GM18858 (cell line): ENCODE results near the gene CCNB1IP1.
"Not testable (repeated sequence)": the region's sequence is repeated elsewhere in the genome, so short reads cannot be mapped to it uniquely, and the experiment has no call there.

Experiments used
- ATAC-seq: cut with Tn5 transposase; IDR thresholded peaks from one replicate; pipeline ENCODE4 v1.9.1; 2021; ENCODE audit not compliant: unreplicated experiment

Gene CCNB1IP1

DNA sequence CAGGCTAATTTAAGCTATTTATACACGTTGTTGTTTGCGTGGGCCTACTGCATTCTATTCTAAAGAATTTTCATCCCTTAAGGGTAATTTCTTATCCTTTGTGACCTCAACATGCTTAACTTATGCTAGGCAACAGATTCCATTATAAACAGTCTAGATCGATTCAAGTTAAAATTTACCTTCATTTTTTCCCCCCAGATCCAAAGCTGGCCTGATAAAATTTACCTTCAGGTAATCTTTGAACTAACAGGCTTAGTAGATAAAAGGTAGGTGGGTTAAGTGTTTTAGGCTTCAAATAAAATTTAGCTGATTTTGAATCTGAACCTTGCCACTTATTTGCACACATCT is 389 bp upstream of the CCNB1IP1 start:
- ATAC-seq, result no peak

DNA sequence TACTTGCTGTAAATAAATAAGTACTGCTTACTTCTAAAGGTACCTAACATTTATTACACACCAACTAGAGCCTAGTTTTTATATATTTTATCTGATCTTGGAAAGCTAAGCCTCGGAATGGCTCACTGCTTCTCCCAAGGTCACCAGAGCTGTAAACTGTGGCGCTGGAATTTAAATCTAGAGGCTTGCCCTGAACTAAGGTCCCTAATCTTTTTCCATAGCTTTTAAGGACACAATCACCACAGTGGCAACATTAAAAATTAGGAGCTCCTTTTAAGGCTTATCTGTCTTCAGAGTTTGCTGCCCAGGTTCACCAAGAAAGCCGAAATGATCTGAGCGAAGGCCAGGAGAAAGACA is 670 bp downstream of the CCNB1IP1 start:
- no peak for ATAC-seq

DNA sequence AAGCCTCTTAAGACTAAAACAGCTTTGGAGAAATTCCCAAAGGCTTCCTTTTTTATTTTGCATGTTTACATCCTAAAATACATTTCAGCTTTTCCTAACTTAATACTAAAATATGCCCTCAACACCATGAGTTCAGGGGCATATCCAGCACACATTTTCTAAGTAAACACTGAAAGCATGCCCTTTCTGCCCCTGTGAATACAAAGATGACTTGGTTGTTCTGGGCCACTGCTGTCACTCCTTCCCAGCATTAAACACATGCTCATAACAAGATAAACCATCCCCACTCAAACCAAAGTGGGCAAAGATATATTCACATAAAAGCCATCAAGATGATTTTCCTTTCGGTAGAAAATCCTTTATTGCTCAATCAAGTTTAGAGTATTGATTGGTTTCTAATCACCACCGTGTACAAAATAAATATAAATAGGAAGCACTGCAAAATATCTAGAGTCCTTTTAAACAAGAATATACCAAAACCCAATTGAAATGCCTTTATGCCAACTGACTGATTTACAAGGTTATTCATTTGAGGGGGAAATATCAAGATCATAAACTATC is 1.9 kb downstream of the CCNB1IP1 start:
- no peak for ATAC-seq

DNA sequence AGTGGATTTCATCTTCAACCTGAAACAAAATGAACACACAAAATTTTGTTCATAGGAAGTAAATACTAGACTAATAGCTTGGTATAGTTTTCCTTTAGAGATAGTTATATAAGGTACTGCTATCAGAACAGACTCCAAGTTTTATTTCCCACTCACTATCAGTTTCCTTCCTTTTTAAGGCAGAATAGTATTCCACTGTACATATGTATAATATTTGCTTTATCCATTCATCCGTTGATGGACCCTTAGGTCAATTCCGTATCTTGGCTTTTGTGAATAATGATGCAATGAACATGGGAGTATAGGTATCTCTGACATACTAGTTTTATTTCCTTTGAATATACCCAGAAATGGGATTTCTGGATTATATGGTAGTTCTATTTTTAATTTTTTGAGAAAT is 3.7 kb downstream of the CCNB1IP1 start:
- ATAC-seq, result no peak

DNA sequence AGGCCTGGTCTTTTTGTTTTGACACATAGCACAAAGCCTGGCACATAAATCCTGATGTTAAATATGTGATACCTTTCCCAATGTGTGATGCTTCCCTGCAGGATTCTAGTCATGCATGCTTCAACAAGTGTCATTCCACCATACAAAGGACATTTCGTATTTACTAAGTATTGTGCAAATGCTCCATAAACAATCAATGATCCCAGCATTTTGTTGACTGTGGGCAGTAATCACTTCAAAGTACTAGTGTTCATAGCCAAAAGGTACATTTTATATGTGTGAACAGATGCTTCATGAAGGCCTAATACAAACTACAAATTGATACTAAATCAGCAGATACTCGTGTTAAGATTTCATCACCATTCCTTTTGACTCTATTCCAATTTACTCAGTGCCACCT is 4.4 kb downstream of the CCNB1IP1 start:
- ATAC-seq, result no peak

DNA sequence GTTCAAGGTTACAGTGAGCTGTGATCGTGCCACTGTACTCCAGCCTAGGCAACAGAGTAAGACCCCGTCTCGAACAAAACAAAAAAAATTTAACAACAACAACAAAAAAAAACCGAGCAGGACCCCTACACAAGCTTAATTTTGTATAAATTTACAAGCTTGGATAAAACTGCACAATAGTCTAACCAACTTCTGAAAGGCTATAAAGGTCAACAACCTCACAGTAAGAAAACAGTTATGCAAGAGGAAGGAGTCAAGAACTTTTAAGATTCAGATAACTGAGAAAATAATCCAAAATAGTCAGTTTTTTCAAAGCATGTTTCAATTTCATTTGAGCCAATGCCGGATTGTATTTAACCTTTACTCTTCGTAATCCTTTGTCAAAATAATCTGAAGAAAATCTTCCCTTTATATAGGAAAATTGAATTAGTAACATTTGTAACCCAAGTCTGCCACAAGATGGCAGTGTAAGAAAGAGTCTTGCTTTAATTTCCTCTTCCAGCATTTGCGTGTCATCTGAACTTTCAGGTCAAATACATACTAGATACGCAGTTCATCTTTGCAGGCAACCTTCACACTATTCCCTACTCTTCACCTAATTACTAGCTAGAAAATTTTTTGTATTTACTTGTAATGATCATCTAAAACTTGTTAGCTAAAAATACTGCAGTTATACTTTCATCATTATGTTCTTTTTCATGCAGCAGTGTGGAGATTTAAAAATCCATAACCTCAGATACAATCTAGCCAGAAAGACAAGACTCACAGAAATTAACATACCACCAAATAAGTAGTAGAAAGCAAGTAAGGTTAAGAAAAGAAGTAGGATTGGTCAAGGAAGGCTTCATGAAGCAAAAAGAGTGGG is 5.8 kb downstream of the CCNB1IP1 start:
- ATAC-seq, result no peak

DNA sequence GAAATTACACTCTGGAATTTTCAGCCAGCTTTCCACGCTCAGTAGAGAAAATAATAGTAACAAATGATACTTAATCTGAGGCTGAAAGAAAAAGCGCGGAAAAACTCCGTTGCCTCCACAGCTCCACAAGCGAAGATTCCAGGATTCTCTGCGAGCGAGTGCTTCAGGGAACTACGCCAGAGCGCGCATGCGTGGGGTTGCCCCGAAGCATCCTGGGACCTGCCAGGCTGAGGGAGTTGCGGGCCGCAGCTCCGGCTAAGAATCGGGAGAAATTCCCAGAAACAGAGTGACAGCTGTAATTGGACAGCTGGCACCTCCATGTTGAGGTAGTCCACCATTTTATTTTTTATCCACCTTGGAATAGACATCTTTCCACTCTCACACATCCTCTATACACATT is 15.4 kb downstream of the CCNB1IP1 start:
- no peak for ATAC-seq

DNA sequence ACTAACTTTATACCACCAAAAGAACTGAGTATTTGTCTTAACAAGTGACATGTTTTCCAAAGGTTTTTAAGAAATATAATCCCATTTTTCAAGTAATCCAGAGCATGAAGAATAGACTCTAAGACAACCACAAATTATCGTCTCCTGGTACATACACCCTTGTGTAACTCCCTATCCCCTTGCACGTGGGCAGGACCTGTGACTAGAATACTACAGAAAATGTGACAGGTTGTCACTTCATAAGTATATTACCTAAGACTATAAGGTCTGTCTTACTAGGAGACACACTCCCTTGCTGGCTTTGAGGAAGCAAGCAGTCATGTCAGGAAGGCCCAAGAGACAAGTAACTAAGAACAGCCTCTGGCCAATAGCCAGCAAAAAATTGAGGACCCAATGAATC is 19.1 kb downstream of the CCNB1IP1 start:
- ATAC-seq, result no peak

DNA sequence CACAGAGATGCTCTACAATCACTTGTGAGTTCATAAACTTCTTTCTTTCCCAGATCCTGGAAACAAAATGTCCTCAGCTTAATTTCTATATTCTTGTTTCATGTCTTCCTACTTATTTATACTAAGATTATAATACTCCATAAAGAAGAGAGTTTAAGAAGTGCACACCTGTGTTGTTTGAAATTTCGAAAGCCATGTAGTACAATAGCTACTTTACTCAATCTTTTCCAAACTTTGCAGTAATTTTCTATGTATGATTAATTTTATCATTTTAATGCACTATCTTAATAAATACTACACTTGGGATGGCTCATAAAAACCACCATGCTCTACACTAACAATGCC is 27.0 kb downstream of the CCNB1IP1 start:
- ATAC-seq, result peak; percentile 11

DNA sequence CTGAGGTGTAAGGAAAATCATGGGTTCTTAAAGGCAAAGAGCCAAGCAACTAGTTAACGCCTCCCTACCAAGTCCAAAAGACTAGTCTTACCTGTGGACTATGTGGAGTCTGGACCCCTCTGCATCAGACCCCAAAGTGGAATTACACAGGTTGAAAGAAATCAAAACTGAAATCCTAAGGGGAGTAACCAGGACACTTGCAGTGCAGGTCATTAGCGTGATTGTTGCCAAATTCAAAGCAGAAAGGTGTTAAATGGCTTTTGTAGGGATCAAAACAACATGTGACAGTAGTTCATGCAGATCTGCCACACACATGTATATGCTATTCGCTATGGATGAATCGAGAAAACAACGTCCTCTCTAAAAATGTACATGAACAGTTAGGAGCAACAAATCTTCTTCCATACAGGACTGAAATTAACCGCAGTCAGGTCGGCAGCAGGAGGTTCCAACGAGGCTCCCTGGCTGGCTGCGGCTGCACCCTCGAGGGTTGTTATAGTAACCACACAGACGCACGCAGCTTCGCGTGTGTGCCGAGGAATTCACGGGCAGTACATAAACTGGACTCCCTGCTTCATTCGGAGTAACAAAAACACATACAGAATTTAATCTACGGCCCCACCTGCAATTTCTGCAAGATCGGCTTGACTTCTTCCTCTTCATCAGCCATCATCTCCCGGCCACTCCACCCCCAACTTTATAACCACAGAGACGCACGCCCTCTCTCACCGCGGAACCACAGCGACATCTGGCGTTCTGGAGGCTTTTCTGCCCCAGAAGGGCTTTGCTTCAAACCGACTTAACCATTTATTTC is 27.6 kb downstream of the CCNB1IP1 start, which contains the start of gene TTC5:
Gene TTC5 (minus strand): TSS at position 687 of the 814 bp plus-strand sequence. CDS start 14 bp downstream, at position 673.
- peak; percentile 87 for ATAC-seq

DNA sequence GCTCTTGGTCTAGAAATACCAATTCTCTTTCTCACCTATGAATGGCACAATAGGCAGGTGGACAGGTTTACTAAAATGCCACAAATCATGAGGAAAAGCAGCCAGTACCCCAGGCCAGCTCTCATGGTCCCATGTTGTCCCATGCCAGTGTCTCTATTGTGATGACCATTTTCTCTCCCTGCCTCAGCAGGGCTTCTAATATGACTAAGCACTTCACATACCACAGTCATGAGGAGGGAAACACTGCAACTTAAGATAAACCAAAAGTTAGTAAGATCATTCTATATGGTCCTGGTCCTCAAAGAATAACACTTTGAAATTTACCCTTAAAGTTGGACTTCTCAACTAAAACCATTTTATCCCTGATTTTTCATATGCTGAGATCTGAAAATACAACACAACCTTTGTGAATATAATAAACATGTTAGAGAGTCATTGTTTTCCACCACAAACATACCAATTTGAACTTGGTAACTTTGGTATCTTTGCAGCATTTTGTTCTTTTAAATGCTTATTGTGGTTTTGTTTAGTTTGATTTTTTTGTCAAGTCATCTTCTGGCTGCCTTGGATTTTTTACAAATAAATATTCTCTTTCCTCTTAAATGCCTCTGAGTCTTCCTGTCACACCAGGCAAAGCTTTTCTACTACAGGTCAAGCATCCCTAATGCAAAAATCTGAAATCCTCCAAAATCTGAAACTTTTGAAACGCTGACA is 30.9 kb downstream of the CCNB1IP1 start:
- no peak for ATAC-seq

DNA sequence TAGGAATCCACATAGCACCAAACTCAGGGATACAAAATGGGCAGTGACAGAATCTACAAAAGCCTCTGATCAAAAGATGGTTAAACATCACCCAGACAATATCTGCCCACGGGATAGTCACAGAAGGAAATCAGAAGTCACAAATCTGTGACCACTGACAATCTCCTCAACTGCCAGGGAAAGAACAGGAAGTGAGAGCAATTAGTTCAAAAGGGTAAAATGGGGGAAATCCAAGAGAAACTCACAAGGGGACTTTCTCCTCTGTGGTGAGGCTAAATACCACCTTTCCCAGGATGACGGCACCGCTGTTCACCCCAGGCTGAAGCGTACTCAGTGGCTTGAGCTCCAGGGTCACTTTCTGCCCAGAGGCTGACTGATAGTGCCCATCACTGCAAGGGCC is 38.0 kb downstream of the CCNB1IP1 start:
- ATAC-seq, result peak; percentile 84

DNA sequence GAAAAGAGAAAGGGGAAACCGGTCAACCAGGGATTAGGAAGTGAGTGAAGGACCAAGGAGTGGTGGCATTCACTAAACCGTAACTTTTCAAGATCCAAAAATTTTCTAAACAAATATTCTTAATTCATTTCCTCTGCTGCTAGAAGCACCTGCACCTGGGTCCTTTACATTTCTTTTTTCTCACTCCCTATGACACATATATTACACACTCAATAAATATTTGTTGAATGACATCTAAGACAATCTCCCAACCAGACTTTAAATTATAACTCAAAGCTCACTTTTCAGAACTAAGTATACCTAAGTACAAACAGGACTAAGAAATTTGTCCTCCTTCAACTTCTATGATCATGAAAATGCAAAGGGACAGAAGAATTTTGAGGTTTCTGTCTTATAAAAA is 38.4 kb downstream of the CCNB1IP1 start:
- no peak for ATAC-seq

DNA sequence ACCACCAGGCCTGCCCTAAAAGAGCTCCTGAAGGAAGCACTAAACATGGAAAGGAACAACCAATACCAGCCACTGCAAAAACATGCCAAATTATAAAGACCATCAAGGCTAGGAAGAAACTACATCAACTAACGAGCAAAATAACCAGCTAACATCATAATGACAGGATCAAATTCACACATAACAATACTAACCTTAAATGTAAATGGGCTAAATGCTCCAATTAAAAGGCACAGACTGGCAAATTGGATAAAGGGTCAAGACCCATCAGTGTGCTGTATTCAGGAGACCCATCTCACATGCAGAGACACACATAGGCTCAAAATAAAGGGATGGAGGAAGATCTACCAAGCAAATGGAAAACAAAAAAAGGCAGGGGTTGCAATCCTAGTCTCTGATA is 51.1 kb downstream of the CCNB1IP1 start:
- ATAC-seq, result not testable (repeated sequence)

DNA sequence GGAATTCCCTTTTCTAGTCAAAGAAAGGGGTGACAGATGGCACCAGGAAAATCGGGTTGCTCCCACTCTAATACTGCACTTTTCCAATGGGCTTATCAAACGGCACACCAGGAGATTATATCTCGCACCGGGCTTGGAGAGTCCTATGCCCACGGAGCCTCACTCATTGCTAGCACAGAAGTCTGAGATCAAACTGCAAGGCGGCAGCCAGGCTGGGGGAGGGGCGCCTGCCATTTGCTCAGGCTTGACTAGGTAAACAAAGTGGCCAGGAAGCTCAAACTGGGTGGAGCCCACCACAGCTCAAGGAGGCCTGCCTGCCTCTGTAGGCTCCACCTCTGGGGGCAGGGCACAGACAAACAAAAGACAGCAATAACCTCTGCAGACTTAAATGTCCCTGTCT is 52.8 kb downstream of the CCNB1IP1 start:
- ATAC-seq, result not testable (repeated sequence)

DNA sequence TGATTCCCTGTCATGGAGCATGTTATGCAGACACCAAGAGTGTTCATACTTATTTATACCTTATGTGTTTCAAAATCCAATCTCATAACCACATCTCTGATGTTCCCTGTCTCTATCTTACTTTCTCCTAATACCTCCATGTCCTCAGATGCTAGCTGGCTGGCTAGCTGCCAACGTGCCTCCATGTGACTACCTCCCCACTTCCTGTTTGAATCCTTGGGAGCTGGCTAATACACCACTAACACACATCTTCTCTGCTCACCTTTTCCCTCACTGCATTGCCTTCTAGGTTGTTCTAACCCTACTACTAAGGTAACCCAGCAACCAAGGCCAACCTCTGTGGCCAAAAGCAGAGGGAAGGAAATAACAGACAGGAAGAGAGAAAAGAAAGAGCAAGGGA is 54.7 kb downstream of the CCNB1IP1 start:
- no peak for ATAC-seq

DNA sequence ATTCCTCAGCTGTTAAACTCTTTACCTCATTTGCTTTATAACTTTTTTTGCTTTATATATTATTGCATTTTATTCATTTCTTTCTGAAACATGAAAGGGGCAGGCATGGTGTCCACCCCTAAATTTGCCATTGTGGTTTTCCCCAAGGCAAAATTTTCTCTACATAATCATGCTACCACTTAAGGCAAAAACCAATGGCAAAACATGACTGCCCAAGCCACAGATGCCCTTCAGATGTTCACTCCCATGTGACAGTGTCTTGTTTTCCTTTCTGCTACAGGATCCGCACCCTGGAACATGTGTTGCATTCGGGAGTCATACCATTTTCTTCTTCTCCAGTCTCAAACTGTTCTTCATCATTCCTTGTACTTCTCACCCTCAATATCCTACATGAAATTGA is 55.7 kb downstream of the CCNB1IP1 start:
- no peak for ATAC-seq

DNA sequence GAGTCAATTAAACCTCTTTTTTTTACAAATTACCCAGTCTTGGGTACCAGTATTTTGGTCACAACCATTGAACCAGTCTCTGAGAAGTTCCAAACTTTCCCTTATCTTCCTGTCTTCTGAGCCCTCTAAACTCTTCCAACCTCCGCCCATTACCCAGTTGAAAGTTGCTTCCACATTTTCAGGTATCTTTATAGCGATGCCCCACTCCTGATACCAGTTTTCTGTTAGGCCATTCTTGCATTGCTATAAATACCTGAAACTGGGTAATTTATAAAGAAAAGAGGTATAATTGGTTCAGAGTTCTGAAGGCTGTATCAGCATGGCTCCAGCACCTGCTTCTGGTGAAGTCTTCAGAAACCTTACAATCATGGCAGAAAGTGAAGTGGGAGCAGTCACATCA is 59.0 kb downstream of the CCNB1IP1 start:
- no peak for ATAC-seq

DNA sequence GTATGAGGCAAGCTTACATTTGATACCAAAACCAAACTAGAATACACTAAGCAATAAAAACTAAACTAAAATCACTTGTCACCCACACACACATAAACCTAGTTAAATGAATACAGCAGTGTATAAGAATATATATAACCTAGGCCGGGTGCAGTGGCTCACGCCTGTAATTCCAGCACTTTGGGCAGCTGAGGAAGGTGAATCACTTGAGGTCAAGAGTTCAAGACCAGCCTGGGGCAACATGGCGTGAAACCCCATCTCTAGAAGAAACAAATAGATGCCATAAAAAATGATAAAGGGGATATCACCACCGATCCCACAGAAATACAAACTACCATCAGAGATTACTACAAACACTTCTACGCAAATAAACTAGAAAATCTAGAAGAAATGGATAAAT is 68.7 kb downstream of the CCNB1IP1 start:
- not testable (repeated sequence) for ATAC-seq

DNA sequence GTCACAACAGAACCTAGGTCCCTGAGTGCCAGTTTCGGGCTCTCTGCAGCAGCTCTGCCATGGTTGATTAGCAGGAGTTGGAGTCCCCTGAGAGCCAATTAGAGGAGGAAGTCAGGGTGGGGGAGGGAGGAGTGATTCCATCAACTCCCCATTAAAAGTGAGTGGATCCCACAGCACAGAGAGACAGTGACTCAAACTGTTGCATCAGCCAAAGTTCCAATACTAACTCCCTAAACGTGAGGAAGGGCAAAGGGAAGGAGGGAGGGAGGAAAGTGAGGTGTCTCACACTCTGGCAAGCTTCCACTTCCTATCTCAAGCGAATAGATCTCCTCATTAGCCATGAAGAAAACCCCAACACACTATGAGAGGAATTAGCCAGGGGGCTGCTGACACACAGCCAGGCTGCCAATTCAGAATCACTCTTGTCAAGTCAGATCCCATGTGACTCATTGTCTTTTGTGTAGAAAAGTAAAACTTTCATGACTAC is 70.4 kb downstream of the CCNB1IP1 start:
- no peak for ATAC-seq
